GM18520 (cell line): ENCODE data around the gene DPH3.
"Not testable (repeated sequence)": the region's sequence is repeated elsewhere in the genome, so short reads cannot be mapped to it uniquely, and the experiment has no call there.

Experiments
- ATAC-seq: cut with Tn5 transposase; IDR thresholded peaks from one replicate; pipeline ENCODE4 v1.9.1; 2021; ENCODE audit not compliant: unreplicated experiment

DPH3 gene

DNA sequence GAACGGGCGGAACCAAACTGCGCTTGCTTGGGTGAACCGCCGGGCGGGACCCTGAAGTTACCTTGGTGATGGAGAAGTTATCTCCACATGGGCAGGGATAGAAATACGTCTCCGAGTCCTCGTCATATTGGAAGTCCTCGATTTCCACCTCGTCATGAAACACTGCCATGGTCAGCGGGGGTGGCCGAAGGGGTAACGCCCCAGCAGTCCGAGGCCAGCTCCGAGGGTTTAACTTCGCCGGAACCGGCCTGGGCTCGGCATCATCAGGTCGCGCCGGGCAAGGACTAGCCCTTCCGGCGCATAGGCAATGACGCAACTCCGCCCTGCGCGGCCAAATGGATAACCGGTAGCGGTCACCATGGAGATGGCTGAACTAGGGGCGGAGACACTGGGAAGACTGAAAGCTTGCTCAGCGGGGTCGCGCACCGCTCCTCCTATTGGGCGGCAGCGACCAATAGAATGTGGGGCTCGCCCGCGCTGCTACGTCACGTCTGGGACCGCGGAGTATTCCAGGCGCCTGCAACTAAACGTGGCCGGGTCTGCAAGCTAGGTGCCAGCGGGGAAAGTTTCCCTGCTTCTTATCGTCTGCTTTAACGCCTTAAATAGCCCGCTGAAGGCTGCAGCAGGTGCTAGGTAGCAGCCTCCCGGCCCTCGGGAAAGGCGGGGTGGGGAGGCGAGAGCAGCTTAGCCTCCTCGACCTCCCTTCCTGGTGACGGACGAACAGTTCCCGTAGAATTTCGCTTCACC, at the start of gene DPH3, which contains the start of gene OXNAD1:
Gene DPH3 (minus strand): TSS at position 236 of the 747 bp plus-strand sequence. CDS start 67 bp downstream, at position 169.
Gene OXNAD1 (plus strand): TSS at position 505 of the 747 bp plus-strand sequence. CDS start 5,741 bp downstream, outside the sequence.
- ATAC-seq: peak; percentile 98

DNA sequence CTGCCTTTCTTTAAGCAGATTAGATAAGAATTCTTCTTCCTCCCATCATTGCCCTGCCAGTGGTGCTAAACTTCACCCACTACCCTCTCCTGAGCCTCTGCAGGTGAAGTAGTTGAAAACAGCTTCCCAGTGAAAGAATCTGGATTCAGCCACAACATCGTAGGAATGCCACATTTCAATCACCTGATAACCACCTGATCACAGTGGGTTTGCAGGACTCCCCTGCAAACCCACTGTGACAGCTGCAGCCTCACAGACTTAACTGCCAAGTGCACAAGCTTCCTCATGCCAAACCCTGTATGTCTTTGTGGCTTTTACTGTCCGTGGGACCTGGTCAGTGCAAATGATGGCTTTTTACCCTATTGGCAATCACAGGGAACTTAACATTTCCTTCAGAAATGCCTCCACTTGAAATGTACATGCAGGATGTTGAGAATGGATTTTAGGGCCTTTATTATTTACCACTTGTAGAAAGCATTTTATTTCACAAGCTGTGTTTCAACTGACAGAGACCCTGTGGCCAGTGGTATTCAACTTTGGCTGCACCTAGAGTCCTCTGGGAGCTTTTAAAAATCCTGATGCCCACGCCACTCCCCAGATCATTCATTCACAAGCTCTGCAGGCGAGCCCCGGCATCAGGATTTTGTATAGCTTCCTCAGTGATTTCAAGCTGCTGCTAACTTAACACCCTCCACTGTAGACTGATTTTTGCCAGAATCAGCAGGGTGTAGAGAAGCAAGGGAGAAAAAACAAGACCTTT, 49.3 kb upstream of the DPH3 start:
- no peak for ATAC-seq

DNA sequence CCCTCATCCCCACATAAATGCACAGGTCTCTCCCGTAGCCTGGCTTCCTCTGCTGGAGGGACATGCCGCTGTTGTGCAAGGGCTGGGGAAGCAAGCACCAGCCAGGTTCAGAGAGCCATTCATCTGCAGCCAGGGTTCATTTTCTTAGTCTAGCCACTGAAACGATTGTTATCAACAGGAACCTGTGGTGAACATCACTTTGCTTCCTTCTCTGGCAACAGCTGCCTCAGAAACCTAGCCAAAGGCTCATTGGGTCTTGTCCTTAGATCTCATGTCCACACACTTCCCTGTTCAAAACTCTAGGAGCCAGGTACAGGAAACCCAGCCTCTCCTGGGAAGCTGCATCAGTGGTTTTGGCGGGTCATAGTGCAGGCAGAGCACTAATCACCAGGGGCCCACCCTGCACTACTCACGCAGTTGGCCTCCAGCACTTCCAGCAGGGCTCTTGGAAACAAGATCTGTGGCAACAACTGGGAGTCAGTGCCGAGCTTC, 47.3 kb upstream of the DPH3 start:
- ATAC-seq: no peak

DNA sequence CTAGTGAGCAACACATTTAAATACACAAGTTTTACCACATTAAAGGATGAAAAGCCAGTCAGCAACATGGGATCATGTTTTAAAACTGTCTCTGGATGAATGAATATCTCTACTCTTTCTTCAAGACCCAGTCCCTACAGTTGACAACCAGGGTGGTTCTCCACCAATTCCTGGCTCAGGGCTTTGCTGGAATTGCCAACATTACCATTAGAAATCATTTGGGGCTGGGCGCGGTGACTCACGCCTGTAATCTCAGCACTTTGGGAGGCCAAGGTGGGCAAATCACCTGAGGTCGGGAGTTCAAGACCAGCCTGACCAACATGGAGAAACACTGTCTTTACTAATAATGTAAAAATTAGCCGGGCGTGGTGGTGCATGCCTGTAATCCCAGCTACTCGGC, 45.7 kb upstream of the DPH3 start:
- ATAC-seq: not testable (repeated sequence)

DNA sequence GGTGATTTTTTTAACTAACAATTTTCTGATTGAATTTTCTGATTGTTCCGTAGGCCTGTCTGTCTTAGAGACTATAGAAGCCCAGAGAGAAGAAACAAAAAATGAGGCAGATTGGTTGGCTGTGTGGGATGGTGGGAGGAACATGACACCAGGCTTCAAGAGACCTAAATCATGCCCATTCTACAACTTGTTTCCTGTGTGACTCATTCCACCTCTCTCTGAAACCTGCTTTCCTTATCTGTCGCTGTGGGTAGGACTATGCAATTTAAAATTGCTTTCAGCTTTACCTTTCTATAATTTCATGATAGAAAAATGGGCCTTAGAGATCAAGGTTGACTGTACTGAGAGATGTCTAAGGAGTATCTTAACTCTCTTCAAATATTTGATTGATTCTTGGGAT, 44.8 kb upstream of the DPH3 start:
- ATAC-seq: peak; percentile 77

DNA sequence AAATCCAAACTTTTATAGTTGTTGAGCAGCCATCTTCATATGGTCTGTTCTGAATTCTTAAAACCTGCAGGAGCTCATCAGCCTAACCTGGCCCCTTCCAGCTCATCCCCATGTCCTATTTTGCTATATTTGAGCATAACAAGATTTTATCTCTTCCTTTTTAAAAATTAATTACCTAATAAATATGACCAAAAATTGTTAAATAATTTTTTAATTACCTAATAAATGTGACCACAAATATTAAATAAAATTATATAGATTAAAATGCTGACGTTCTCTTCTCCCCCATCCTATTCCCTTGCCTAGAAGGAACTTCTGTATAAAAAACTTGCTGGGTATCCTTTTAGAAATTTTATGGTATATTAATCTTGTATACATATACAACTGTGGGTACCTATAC, 44.0 kb upstream of the DPH3 start:
- ATAC-seq: no peak

DNA sequence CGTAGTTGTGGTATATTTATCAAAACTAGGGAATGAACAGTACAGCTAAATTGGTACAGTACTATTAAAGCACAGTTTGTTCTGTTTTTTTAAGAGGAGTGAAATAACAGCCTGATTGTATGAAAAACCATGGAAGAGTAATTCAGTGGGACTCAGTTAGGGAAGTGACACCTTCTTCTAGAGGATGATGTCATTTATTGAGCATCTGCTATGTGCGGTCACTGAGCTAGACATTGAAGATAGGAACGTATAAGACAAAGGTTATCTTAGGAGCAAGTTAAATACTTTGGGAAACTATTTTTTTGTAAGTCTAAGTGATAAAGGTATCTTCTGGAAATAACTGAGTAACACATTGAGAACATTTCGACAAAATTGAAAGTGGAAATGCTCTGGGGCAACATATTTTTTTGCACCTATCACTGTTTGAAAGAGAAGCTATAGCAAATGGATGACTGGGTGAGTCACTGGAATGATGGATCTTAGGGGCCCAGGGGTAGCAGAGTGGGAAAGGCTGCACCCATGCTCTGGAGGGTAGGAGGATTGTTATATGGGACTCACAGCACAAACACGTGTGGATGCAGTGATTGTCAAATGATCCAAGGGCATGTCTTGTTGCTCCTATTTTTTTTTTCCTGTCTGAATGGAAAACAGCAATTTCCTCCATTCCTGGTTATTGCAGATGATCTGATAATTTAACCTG, 43.2 kb upstream of the DPH3 start:
- no peak for ATAC-seq

DNA sequence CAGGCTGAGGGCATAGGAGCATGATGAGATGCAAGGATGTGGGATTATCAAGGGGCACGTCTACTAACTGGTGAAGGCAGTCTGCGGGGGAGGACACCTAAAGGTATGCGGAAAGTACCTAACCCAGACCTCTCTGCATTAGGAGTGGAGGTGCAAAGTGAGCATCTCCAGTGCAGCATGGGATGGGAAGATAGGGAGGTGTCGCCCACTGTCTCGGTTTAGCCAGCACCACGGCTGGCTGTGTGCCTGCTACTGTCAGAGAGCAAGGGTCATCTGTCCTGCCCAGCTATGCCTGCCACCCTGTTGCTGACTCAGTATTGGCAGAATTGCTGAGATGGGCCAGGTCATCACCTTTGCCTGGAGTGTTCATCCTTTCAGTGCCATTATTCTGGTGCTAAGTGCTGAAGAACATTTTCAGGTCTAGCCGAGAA, 40.4 kb upstream of the DPH3 start:
- ATAC-seq: no peak

DNA sequence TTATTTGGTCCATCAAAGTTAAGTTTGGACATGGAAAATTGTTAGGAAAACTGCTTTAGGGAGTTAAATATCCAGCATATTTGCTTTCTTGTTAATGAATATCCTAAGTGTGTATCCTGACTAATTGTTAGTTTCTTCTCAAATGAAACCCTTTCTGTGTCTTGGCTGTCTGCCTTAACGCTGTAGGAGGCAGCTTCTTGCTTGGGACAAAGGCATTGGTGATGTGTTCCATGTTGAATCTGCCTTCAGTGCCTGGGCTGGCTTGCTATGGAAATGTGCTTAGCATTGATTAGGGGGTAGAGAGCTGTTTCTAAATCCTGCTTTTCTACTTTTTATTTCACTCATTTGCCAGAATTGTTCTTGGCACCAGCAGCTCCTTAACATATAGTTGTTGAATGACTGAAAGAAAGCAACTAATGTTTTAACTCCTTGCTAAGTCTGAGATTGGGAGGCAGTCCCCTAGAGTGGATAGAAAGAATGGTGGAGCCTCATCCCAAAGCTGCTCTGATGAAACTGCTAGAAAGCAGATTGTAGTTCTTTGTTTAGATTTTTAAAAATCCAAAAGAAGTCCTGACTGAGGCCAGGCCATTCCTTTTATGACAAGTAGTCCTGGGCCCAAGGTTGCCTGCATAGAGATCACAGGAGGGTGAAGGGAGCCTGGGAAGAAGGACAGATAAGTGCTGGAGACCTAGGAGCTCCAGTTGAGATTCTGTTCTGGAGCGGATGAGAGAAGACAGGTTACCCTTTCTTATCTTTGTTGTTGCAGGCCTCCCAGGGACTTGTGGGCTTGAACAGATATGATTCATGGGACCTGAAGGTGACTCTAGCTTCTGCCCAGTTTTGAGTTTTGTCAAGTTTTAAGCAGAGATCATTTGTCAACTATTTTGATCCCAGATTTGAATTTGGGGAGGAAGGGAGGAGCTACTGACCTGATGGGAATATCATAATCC, 39.6 kb upstream of the DPH3 start:
- ATAC-seq: no peak

DNA sequence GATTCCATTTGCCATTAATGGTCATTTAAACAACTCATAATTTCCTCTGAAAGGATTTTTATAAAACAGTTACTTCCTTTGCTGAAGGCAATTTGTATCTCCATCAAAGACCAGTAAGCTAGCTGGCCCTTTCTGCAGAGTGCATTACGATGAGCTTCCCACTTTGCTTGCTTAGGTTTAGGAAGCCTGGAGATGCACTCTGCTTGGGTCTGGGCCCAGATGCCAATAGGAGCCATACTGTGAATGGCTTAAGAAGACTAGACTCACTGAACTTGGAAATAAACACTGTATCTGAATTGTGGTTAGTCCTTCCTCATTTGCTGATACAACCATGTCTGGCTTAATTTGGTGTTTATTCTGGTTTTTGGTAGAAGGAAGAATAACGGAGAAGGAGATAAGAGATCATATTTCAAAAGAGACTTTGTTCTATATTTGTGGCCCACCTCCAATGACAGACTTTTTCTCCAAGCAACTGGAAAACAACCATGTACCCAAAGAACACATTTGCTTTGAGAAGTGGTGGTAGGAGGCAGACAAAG, 38.4 kb upstream of the DPH3 start:
- no peak for ATAC-seq

DNA sequence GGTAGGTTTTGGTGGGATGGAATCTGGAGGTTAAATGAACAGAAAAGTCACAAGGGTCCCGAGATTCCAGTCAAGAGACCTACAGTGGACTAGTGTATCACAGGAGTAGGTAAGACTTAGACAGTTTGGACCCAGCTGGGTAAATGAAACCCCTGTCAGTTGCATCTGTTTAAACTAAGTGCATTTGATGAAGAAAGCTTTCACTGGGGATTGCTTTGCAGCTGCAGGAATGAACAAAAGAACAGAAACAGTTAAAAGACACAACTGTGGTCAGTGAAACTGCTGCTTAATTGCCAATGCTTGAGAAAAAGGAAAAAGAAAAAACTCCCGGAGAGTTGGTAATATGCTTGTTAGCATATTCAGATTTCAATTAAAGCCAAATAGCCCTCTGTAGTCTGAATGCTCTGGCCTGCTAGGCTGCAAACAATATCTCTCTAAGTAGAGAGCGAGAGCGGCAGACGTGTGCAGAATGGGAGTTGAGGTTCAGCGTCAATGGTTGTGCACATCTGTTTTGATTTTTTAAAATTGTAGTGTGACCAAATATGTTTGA, 37.4 kb upstream of the DPH3 start:
- no peak for ATAC-seq

DNA sequence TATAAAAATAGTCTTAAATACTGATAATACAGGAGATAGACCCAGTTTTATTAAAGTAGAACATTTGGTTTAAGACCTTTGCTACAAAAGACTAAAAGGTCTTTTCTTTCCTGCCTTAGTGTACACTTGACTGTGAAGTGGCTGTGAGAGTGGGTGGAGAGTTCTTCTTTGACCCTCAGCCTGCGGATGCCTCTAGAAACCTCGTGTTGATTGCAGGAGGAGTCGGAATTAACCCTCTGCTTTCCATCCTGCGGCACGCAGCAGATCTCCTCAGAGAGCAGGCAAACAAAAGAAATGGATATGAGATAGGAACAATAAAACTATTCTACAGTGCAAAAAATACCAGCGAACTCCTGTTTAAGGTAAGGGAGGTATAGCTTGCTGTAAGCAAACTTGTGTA, 36.8 kb upstream of the DPH3 start:
- ATAC-seq: no peak

DNA sequence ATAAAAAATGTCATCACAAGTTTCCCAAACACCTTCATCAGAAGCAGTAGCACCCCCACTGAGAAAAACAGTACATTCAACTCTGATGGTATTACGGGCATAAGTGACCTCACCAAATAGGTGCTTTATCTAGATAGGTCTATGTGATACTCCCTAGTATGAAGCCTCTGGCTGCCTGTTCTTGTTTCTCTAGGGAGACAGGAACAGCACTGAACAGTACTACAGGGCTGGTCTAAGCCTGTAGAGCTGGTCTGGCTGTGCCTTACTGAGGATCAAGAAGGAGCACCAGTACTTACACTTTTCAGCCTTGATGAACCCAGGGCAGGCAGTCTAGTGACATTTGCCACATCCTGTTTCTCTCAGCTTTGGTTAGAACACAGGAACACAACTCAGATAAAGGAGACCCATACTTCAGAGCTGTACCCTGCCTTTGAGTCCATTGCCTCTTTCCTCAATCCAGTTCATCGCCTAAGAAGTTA, 36.2 kb upstream of the DPH3 start:
- ATAC-seq: no peak

DNA sequence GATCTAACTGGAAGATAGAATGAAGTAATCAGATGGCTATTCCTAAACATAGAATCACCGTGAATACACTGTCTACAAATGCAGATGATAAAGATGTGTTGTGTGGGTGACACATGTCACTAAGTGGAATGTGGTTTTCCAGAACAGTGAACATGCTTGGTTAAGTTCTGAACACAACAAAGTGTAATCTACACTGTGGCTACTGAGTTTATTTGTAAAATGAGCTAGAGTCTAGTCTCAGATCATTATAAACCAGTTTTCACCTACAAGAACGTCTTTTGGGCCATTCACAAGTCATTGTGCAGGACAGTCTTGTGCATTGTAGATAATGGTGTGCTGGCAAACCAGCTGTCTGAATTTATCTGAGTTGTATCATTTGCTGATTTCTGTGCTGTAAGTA, 35.6 kb upstream of the DPH3 start:
- ATAC-seq: no peak

DNA sequence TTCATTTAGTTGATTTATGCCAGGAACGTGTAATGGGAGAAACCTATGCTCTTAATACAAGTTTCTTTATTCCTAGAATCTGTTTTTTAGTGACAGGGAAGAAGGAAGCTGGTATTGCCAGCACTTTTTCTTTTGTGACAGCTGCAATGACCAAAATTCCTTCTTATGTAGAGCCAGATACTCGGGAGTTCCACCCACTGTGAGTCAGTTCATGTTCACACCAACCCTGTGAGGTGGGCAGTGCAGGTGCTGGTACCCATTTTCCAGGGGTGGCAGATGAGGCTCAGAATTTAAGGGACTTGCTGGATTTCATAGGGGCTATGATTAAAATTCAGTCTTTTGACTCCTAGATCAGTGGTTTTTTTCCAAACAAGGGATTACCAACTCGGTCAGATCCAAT, 35.0 kb upstream of the DPH3 start:
- no peak for ATAC-seq

DNA sequence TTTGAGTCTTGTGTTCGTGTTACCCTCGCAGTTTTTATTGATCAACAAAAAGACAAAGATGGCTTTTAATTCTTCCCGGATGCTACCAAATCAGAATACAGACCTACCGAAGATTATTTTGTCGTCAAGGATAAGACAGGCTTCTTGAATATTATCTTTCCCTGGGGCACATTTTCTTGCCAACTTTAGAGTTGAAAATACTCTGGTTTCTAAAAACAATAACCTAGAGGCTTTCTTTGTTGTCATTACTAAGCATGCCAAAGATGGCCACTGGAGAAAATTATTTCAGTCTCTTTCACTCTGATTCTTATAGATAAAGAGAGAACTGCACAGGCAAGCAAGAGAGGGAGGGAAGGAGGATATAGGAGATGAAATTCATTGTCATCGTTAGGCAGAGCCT, 34.1 kb upstream of the DPH3 start:
- no peak for ATAC-seq

DNA sequence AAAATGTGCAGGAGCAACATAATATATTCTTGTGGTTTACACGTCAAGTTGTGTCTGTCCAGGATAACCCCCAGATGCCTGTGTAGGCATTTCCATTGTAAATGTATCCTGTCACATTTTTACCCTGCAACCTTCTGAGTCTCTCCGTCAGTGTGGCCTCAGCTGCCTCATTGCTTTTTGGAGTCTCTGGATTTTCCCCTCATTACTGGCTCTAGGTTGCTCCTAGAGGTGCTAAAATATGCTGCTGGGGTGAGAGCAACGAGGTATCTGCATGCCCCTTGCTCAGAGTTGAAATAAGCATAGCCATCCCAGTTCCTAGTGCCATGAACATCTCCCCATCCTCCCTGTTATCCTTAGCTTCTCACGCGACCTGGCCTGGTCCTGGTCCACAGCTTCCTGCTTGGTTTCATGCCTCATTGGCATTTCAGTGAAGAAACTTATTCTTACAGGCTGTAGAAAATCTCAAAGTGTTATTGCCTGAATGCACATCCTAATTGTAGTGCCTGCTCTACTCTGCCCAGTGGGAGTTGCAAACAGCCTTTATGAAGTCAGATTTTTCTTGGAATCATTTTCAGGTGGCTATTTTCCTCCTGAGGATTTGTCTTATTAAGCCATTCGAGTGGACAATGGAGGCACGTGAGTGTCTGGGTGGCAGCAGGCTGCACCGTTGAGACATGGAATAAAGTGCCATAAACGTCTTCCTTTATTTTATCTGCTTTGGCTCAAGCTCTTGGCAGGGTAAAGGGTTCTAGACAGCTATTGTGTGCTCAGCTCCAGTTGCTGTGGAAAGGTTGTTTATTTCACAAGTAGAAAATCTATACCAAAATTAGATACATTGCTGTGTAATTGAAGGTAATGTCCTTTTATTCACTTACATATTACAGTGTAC, 33.5 kb upstream of the DPH3 start:
- no peak for ATAC-seq

DNA sequence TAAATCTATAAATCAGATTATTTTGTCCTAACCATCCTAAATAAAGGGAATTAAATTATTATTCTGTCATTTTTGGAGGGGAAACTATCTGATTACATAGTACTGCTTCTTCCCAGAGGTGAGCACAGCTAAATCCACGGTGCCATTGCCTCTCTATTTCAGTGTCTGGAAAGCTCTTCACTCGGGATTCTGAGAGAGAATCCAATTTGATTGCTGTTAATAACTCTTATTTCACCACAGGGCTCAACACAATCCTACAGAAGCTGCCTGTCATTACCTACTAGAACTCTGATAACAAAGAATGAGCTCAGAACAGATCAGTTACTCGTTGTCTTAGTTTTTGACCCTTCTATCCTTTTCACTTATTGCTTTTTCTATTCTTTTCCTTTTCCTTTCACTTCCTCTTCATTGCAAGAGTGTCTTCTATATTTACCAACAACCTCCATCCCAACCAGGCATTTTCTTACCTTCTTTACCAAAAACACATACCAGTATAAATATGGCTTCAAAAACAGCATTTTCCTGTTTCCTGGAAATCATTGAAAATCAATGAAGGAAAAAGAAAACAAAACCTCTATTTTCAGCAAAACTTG, 30.7 kb upstream of the DPH3 start:
- no peak for ATAC-seq
